IMR-90 (cell line): ENCODE results near the gene PODNL1. TPM values are rescaled to one million over a fixed set of nuclear protein-coding genes. Genes with fewer than 3 reads are reported as not detected.

Source experiments
- ATAC-seq: fragments of 200-7000 bp; cut with Tn5 transposase; 2 replicates; pipeline ENCODE4 v1.9.1; 2020; ENCODE audit warnings: low read depth, mild to moderate bottlenecking, moderate library complexity
- BruUV-seq: library from RNA; stranded (reverse); fragments of 400-500 nt; replicated peaks from 2 replicates; lab custom pipeline; 2021; lab: Mats Ljungman, UMichigan
- CTCF ChIA-PET: fragments of 300-600 bp; formaldehyde crosslinking; extraction: SDS; loops from one replicate; lab custom pipeline; 2021; ENCODE audit warnings: antibody characterized with exemption; lab: Yijun Ruan, JAX
- POLR2A ChIA-PET: fragments of 300-600 bp; sonication (Branson Sonifier 250); formaldehyde crosslinking; loops from one replicate; lab custom pipeline; 2022; ENCODE audit warnings: antibody characterized with exemption; ENCODE audit not compliant: unreplicated experiment; lab: Charles Lee
- DNase-seq: peaks from one replicate; pipeline ENCODE4 v3.0.0; 2013
- H2AFZ ChIP-seq: replicated peaks from 2 replicates; pipeline ENCODE3; 2013; ENCODE audit warnings: low read length, mild to moderate bottlenecking; ENCODE audit not compliant: poor library complexity
- H2AK5ac ChIP-seq: 2 replicates; pipeline ENCODE4 v1.6.1; 2013; ENCODE audit warnings: low read depth, low read length, inconsistent platforms
- H2AK9ac ChIP-seq: replicated peaks from 2 replicates; pipeline ENCODE3; 2013; ENCODE audit warnings: mild to moderate bottlenecking, low read depth, low read length, moderate library complexity; ENCODE audit not compliant: poor library complexity
- H2BK120ac ChIP-seq: 2 replicates; pipeline ENCODE4 v1.6.1; 2013; ENCODE audit warnings: low read depth, low read length, inconsistent platforms
- H2BK15ac ChIP-seq: 3 replicates; pipeline ENCODE4 v1.6.1; 2013; ENCODE audit warnings: low read depth, low read length, inconsistent platforms
- H2BK20ac ChIP-seq: 2 replicates; pipeline ENCODE4 v1.6.1; 2013; ENCODE audit warnings: low read depth, mild to moderate bottlenecking, inconsistent platforms, low read length, moderate library complexity
- H2BK5ac ChIP-seq: 2 replicates; pipeline ENCODE4 v1.6.1; 2013; ENCODE audit warnings: mild to moderate bottlenecking, low read depth, low read length, inconsistent platforms; ENCODE audit not compliant: poor library complexity, severe bottlenecking
- H3K14ac ChIP-seq: replicated peaks from 2 replicates; pipeline ENCODE4 v1.6.1; 2013; ENCODE audit warnings: low read depth, low read length, inconsistent platforms
- H3K18ac ChIP-seq: 2 replicates; pipeline ENCODE4 v1.6.1; 2013; ENCODE audit warnings: low read depth, low read length, control low read depth
- H3K23ac ChIP-seq: 2 replicates; pipeline ENCODE4 v1.6.1; 2013; ENCODE audit warnings: low read depth, low read length, inconsistent platforms
- H3K27ac ChIP-seq: 2 replicates; pipeline ENCODE4 v1.5.1; 2013; ENCODE audit warnings: mild to moderate bottlenecking, control low read depth, low read length; ENCODE audit not compliant: insufficient read depth
- H3K27me3 ChIP-seq: 2 replicates; pipeline ENCODE4 v1.6.1; 2013; ENCODE audit warnings: low read length; ENCODE audit not compliant: control insufficient read depth, insufficient read depth
- H3K36me3 ChIP-seq: 2 replicates; pipeline ENCODE4 v1.6.1; 2013; ENCODE audit warnings: low read length, mixed read lengths; ENCODE audit not compliant: control insufficient read depth, insufficient read depth
- H3K4ac ChIP-seq: 2 replicates; pipeline ENCODE4 v1.6.1; 2013; ENCODE audit warnings: low read depth, low read length, inconsistent platforms
- H3K4me1 ChIP-seq: 2 replicates; pipeline ENCODE4 v1.6.1; 2013; ENCODE audit warnings: low read length, mixed read lengths; ENCODE audit not compliant: control insufficient read depth, insufficient read depth
- H3K4me2 ChIP-seq: 2 replicates; pipeline ENCODE4 v1.6.1; 2013; ENCODE audit warnings: low read depth, mild to moderate bottlenecking, control low read depth, low read length, moderate library complexity
- H3K4me3 ChIP-seq: 2 replicates; pipeline ENCODE4 v1.5.1; 2013; ENCODE audit warnings: low read depth, mild to moderate bottlenecking, control low read depth, low read length, moderate library complexity; ENCODE audit not compliant: insufficient read depth
- H3K56ac ChIP-seq: 2 replicates; pipeline ENCODE4 v1.6.1; 2013; ENCODE audit warnings: low read length, inconsistent platforms; ENCODE audit not compliant: insufficient read depth; ENCODE audit errors: extremely low read depth
- H3K79me1 ChIP-seq, 2 experiments: 2 replicates each; pipeline ENCODE4 v1.6.1; 2013; ENCODE audit warnings: low read length in 2 of 2, inconsistent platforms in 1 of 2, low read depth in 1 of 2
- H3K9ac ChIP-seq: 2 replicates; pipeline ENCODE4 v1.6.1; 2013; ENCODE audit warnings: low read depth, low read length, control low read depth
- H3K9me1 ChIP-seq: 2 replicates; pipeline ENCODE4 v1.6.1; 2013; ENCODE audit warnings: low read length, inconsistent platforms; ENCODE audit not compliant: insufficient read depth
- H3K9me3 ChIP-seq: 2 replicates; pipeline ENCODE4 v1.6.1; 2013; ENCODE audit warnings: low read length; ENCODE audit not compliant: control insufficient read depth, insufficient read depth
- H4K20me1 ChIP-seq: 2 replicates; pipeline ENCODE4 v1.6.1; 2013; ENCODE audit warnings: low read length, inconsistent platforms; ENCODE audit not compliant: insufficient read depth
- H4K5ac ChIP-seq: 2 replicates; pipeline ENCODE4 v1.6.1; 2013; ENCODE audit warnings: mild to moderate bottlenecking, low read depth, low read length, control low read depth
- H4K8ac ChIP-seq, 2 experiments: 2 replicates each; pipeline ENCODE4 v1.6.1; 2013; ENCODE audit warnings: low read depth in 2 of 2, low read length in 2 of 2, control low read depth in 1 of 2, inconsistent platforms in 1 of 2
- H4K91ac ChIP-seq: 2 replicates; pipeline ENCODE4 v1.6.1; 2013; ENCODE audit warnings: low read depth, low read length, inconsistent platforms; ENCODE audit not compliant: insufficient read depth
- CEBPB ChIP-seq: IDR thresholded peaks from 2 replicates; pipeline ENCODE4 v1.6.1; 2012; ENCODE audit warnings: low read depth, low read length, improper control_type of control experiment
- CHD1 ChIP-seq: IDR thresholded peaks from 2 replicates; pipeline ENCODE4 v1.6.1; 2012; ENCODE audit warnings: low read depth, low read length, improper control_type of control experiment
- MAFK ChIP-seq: IDR thresholded peaks from 2 replicates; pipeline ENCODE4 v1.6.1; 2012; ENCODE audit warnings: low read depth, low read length, improper control_type of control experiment
- WGBS, 2 experiments: methylation state at CpG; one replicate each; pipeline versions ENCODE4 v1.1.5 to v1.1.7; 2013; ENCODE audit warnings: missing lambda C conversion rate in 2 of 2; ENCODE audit not compliant: insufficient read length in 1 of 2; ENCODE audit errors: extremely low coverage in 2 of 2; 5-methylcytosine and 5-hydroxymethylcytosine counted together
- dilution Hi-C: fragments of 300-500 bp; cut with HindIII; formaldehyde crosslinking; loops from one replicate; pipeline ENCODE4 v1.14.3; 2018; ENCODE audit warnings: low sequenced_read_pairs; ENCODE audit not compliant: unreplicated experiment
- in situ Hi-C: fragments of 300-500 bp; cut with MboI; formaldehyde crosslinking; loops from 3 replicates; pipeline ENCODE4 v1.14.3; 2019; ENCODE audit warnings: low sequenced_read_pairs, inconsistent platforms, mixed read lengths
- intact Hi-C: fragments of 100-400 bp; cut with micrococcal nuclease; formaldehyde crosslinking; loops from 2 replicates; pipeline ENCODE4 v1.10.0; 2022
- polyA plus RNA-seq, 3 experiments: library from polyadenylated mRNA; depleted of rRNA; stranded (reverse); fragments of >200 nt; gene quantifications; 2 replicates each; pipeline ENCODE4 v1.2.3, GENCODE V29; 2012; ENCODE audit warnings: low replicate concordance in 1 of 3
- total RNA-seq: library from RNA; depleted of rRNA; stranded (reverse); fragments of >200 nt; gene quantifications from 2 replicates; pipeline ENCODE4 v1.2.3, GENCODE V29; 2012

Gene PODNL1
- total and polyA plus RNA-seq, 2 of the 4 experiments (the other 2 are of a cell fraction) = under 0.01 to 2.4 TPM

- intact Hi-C loops (no loop called here), in situ Hi-C loops (loop anchor here (25.0 kb wide), 1 partner anchor 447 kb away; no protein-coding TSS in a partner anchor)
- CTCF ChIA-PET = no interaction called here
Observed at GRCh38 chr19:13890136-13890535, 48.1 kb downstream of the PODNL1 start.

More at GRCh38 chr19:13890136-13890535, 48.1 kb downstream of the PODNL1 start:
- H3K36me3 ChIP-seq = no peaks in the 10 kb centered on the region
- no peak overlapping the region for H2AK9ac ChIP-seq
- H3K9ac ChIP-seq = no peak overlapping the region
- H2BK120ac ChIP-seq = no peak overlapping the region
- no peak overlapping the region for H3K4me2 ChIP-seq
- H3K9me3 ChIP-seq = no peaks in the 10 kb centered on the region
- no peak overlapping the region for H2AK5ac ChIP-seq
- no peak overlapping the region for H4K91ac ChIP-seq
- no peak overlapping the region for H2BK20ac ChIP-seq
- H3K27ac ChIP-seq = no peak overlapping the region
- H2AFZ ChIP-seq = no peak overlapping the region
- no peak overlapping the region for H2BK15ac ChIP-seq
- BruUV-seq = no TSS peak
- no peak overlapping the region for H3K4ac ChIP-seq
- DNase-seq (no peak), ATAC-seq (no peak)
- WGBS, 2 experiments = 85% methylated on average over 9 of the region's 13 CpGs; no CpG with 5 or more reads in 1 of the 2 experiments
- no peaks in the 10 kb centered on the region for H3K79me1 ChIP-seq
- H2BK5ac ChIP-seq = no peak overlapping the region
- no peaks in the 10 kb centered on the region for H3K4me1 ChIP-seq
- H3K56ac ChIP-seq = no peak overlapping the region
- H3K14ac ChIP-seq = no peak overlapping the region
- H3K27me3 ChIP-seq = no peaks in the 10 kb centered on the region; the same call in 1 of the 2 replicates
- H3K9me1 ChIP-seq = no peaks in the 10 kb centered on the region
- TF ChIP-seq MAFK (no peak), CEBPB (no peak), CHD1 (no peak)
- dilution Hi-C loops = no loop called here
- no peaks in the 10 kb centered on the region for H4K20me1 ChIP-seq
- no peak overlapping the region for H3K4me3 ChIP-seq
- no peak overlapping the region for H4K8ac ChIP-seq
- no peak overlapping the region for H4K5ac ChIP-seq
- no peak overlapping the region for H3K23ac ChIP-seq
- no peak overlapping the region for H3K18ac ChIP-seq
- POLR2A ChIA-PET = no interaction called here
